Left lung (tissue), 10 donors: Measurements from ENCODE around the gene SLC26A2. TPM values are rescaled to one million over a fixed set of nuclear protein-coding genes. Genes with fewer than 3 reads are reported as not detected.
"Not testable (repeated sequence)": the region's sequence is repeated elsewhere in the genome, so short reads cannot be mapped to it uniquely, and the experiment has no call there.

ENCODE experiments used
- ATAC-seq: fragments of 200-7000 bp; cut with Tn5 transposase; one replicate; pipeline ENCODE4 v1.9.1; 2020; ENCODE audit warnings: moderate library complexity
- DNase-seq, 4 donors: peaks; one replicate each; pipeline ENCODE4 v3.0.0-alpha.2; 2013 to 2020
- H3K27ac ChIP-seq, 2 donors: fragments of 200-600 bp; sonication (generic) in 1 of 2; one replicate each; pipeline versions ENCODE4 v1.5.0 to v1.8.0; 2020 to 2021
- H3K27me3 ChIP-seq, 2 donors: fragments of 200-600 bp; sonication (generic) in 1 of 2; one replicate each; pipeline versions ENCODE4 v1.5.0 to v1.8.0; 2020 to 2021
- H3K36me3 ChIP-seq, 2 donors: fragments of 200-600 bp; sonication (generic) in 1 of 2; one replicate each; pipeline versions ENCODE4 v1.5.0 to v1.8.0; 2020 to 2021
- H3K4me1 ChIP-seq, 2 donors: fragments of 200-600 bp; one replicate each; pipeline ENCODE4 v1.8.0; 2021
- H3K4me3 ChIP-seq, 2 donors: fragments of 200-600 bp; sonication (generic) in 1 of 2; one replicate each; pipeline versions ENCODE4 v1.5.0 to v1.8.0; 2020 to 2021; ENCODE audit warnings: mild to moderate bottlenecking in 1 of 2
- H3K9me3 ChIP-seq, 2 donors: fragments of 200-600 bp; sonication (generic) in 1 of 2; one replicate each; pipeline versions ENCODE4 v1.5.0 to v1.8.0; 2020 to 2021
- intact Hi-C, 2 donors: fragments of 100-400 bp; cut with DNase I; formaldehyde crosslinking; loops; one replicate each; pipeline versions ENCODE4 v1.11.2 to v1.14.2; 2022
- polyA plus RNA-seq, 6 donors: library from polyadenylated mRNA; unstranded; fragments of 120-200 nt; gene quantifications; one replicate each; pipeline ENCODE4 v1.2.1, GENCODE V29; 2013; ENCODE audit not compliant: insufficient read length in 6 of 6
- total RNA-seq, 2 donors: library from RNA; stranded (reverse); fragmentation: NEBNext Ultra II Directional; extraction: Animal tissue kit (Norgen Biotek cat#: 25700); gene quantifications; one replicate each; pipeline ENCODE4 v1.2.1, GENCODE V29; 2021
- TF ChIP-seq, protein P1 (sequence below), 2 donors: fragments of 200-600 bp; sonication (generic) in 1 of 2; IDR thresholded peaks; one replicate each; pipeline versions ENCODE4 v1.5.0 to v1.8.0; 2021; ENCODE audit warnings: antibody characterized with exemption in 2 of 2
- donor health status: DM: no; HTN: yes; CAD: no.
- donor health status: DM: no; HTN: no; CAD: no.

Gene SLC26A2
- total and polyA plus RNA-seq, 8 donors: 14.3 to 23.6 (median 21.6) TPM

DNA sequence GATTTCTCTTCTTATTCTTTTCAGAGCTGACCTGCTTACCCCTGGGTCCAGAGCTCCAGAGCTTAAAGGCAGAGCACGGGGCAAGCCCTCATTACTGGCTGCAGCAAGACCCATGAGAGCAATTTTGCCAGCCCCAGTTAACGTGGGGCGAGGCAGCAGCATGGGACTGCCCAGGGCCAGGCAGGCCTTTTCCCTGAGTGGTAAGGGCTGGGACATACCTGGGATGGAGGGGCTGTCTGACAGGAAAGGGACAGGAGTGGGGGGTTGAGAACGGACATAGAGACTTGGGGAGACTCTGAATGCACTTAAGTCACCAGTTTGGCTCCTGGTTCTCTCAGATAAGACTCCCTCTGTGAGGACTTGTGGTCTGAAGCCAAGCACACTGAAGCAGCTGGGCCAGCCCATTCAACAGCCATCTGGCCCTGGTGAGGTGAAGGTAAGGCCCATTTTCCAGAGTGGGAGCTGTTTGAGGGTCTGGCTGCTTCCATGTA lies 66.2 kb downstream of the SLC26A2 start:
- ATAC-seq: no peak
- Histone ChIP-seq H3K4me3 (no peak overlapping the region), H3K27me3 (no peaks in the 10 kb centered on the region), H3K4me1 (peaks cover 4 to 13% of the 10 kb centered on the region in 2 donors), H3K27ac (no peak overlapping the region), H3K9me3 (no peaks in the 10 kb centered on the region), H3K36me3 (peaks cover 6 to 98% of the 10 kb centered on the region in 2 donors)
- no peak for DNase-seq
- TF ChIP-seq, protein P1, sequence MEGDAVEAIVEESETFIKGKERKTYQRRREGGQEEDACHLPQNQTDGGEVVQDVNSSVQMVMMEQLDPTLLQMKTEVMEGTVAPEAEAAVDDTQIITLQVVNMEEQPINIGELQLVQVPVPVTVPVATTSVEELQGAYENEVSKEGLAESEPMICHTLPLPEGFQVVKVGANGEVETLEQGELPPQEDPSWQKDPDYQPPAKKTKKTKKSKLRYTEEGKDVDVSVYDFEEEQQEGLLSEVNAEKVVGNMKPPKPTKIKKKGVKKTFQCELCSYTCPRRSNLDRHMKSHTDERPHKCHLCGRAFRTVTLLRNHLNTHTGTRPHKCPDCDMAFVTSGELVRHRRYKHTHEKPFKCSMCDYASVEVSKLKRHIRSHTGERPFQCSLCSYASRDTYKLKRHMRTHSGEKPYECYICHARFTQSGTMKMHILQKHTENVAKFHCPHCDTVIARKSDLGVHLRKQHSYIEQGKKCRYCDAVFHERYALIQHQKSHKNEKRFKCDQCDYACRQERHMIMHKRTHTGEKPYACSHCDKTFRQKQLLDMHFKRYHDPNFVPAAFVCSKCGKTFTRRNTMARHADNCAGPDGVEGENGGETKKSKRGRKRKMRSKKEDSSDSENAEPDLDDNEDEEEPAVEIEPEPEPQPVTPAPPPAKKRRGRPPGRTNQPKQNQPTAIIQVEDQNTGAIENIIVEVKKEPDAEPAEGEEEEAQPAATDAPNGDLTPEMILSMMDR (IDR thresholded peaks at IDR 0.05): no peak
- intact Hi-C loops: no loop called here

DNA sequence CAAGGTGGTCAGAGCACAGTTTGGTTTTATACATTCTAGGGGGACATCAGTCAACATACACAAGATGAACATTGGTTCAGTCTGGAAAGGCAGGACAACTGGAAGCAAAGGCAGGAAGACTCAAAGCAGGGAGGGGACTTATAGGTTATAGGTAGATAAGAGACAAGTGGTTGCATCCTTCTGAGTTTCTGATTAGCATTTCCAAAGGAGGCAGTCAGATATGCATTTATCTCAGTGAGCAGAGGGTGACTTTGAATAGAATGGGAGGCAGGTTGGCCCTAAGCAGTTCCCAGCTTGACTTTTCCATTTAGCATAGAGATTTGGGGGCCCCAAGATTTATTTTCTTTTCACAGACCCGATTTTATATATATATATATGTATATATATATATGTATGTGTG lies 67.5 kb downstream of the SLC26A2 start:
- H3K27me3 ChIP-seq, intact Hi-C loops, H3K4me1 ChIP-seq, ATAC-seq, H3K27ac ChIP-seq, H3K4me3 ChIP-seq, DNase-seq, H3K9me3 ChIP-seq: not testable (repeated sequence)
- H3K36me3 ChIP-seq: peaks cover 6 to 98% of the 10 kb centered on the region in 2 donors

DNA sequence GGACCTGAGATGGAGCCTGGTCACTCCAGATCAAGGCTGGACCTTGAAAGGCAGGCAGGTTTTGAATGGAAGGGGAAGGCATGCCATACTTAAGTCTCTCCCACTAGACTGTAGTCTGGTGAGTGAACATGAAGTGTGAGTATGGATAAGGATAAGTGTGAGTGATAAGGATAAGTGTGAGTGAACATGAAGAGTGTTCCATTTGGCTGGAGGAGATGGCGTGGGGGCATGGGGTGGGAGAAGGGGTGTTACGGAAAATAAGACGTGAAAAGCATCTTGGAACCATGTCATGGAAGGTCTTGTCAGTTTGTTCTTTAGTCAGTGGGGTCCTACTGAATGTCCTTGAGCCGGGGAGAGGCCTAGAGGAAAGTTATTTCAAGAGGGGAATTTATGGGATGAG lies 72.8 kb downstream of the SLC26A2 start:
- TF ChIP-seq, protein P1 (IDR thresholded peaks at IDR 0.05): no peak
- DNase-seq (no peak), ATAC-seq (no peak)
- H3K36me3 ChIP-seq: peaks cover 14 to 99% of the 10 kb centered on the region in 2 donors
- H3K4me3 ChIP-seq: no peak overlapping the region
- H3K27ac ChIP-seq: no peak overlapping the region
- intact Hi-C loops: no loop called here
- H3K4me1 ChIP-seq: no peaks in the 10 kb centered on the region
- H3K9me3 ChIP-seq: no peaks in the 10 kb centered on the region
- no peaks in the 10 kb centered on the region for H3K27me3 ChIP-seq

DNA sequence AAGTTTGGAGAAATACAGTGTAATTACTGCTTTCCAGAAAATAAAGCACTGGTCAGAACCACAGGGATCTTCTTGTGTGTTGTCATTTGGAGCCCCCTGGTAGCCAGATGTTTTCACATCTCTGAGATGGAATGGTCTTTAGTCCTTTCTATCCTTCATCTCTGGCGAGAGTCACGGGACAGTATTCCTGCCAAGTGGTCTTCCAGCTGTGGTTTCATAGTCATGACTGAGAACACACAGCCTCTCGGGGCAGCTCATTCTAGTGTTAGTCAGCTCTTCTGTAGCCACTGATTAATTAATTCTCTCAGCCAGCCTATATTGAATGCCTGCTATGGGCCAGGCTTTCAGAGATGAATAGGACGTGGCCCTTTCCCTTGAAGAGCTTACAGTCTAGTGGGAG lies 74.1 kb downstream of the SLC26A2 start:
- TF ChIP-seq, protein P1 (IDR thresholded peaks at IDR 0.05): no peak
- intact Hi-C loops: no loop called here

DNA sequence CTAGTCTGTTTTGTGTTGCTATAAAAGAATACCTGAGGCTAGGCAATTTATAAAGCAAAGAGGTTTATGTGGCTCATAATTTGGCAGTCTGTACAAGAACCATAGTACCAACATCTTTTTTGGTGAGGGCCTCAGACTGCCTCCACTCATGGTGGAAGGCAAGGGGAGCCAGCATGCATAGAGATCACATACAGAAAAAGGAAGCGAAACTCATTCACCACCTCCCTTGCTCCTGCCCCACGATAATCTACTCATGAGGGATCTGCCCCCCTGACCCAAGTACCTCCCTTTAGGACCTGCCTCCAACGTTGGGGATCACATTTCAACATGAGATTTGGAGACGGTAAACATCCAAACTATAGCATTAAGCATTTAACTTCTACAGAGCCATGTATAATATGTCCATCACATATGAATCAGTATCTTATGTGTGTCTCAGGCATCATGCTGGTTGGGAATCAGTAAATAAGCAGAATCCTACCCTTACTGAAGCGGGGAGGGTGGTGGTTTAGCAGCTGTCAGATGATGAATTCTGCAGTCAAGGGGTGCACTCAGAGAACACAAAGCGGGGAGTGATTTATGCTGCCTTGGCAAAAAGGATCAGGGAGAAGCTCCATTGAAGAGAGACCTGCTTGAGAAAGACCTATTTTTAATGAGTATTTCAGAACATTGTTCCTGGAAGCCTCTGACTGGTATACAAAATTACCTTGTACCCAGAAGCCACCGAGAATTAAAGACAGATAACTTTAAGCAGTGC lies 74.8 kb downstream of the SLC26A2 start:
- H3K9me3 ChIP-seq: no peaks in the 10 kb centered on the region
- no peaks in the 10 kb centered on the region for H3K4me1 ChIP-seq
- no peak overlapping the region for H3K27ac ChIP-seq
- no peaks in the 10 kb centered on the region for H3K27me3 ChIP-seq
- no peak overlapping the region for H3K4me3 ChIP-seq
- H3K36me3 ChIP-seq: peaks cover 12 to 98% of the 10 kb centered on the region in 2 donors
- ATAC-seq (peak; percentile 9), DNase-seq (no peak)
- TF ChIP-seq, protein P1 (IDR thresholded peaks at IDR 0.05): no peak
- intact Hi-C loops: no loop called here

More for the DNA sequence above, 74.1 kb downstream of the SLC26A2 start:
- no peaks in the 10 kb centered on the region for H3K27me3 ChIP-seq
- H3K4me1 ChIP-seq: no peaks in the 10 kb centered on the region
- peaks cover 14 to 98% of the 10 kb centered on the region in 2 donors for H3K36me3 ChIP-seq
- H3K9me3 ChIP-seq: no peaks in the 10 kb centered on the region
- no peak overlapping the region for H3K27ac ChIP-seq
- ATAC-seq: peak; percentile 62
- no peak overlapping the region for H3K4me3 ChIP-seq
- DNase-seq: no peak
